CD4-positive, alpha-beta T cell (primary cell): ENCODE results near the gene EGF. TPM values are rescaled to one million over a fixed set of nuclear protein-coding genes. Genes with fewer than 3 reads are reported as not detected.

Source experiments
- ATAC-seq: fragments of 200-7000 bp; cut with Tn5 transposase; one replicate; pipeline ENCODE4 v1.10.0; 2022; ENCODE audit warnings: mild to moderate bottlenecking; ENCODE audit not compliant: poor library complexity
- CTCF ChIA-PET: fragments of 350-600 bp; sonication (Branson Sonifier 250); formaldehyde crosslinking; loops from one replicate; lab custom pipeline; 2021; ENCODE audit warnings: antibody characterized with exemption, inconsistent platforms; lab: Charles Lee
- POLR2A ChIA-PET: fragments of 350-600 bp; sonication (Branson Sonifier 250); formaldehyde crosslinking; loops from one replicate; lab custom pipeline; 2021; ENCODE audit warnings: antibody characterized with exemption, inconsistent platforms; lab: Charles Lee
- DNase-seq, 14 experiments: peaks; one replicate each; pipeline ENCODE4 v3.0.0-alpha.2; 2013 to 2020; ENCODE audit warnings: mixed read lengths in 2 of 14
- H3K27ac ChIP-seq, 2 donors: one replicate each; pipeline versions ENCODE4 v1.5.1 to v1.7.0; 2013; ENCODE audit warnings: low read length in 2 of 2, low read depth in 1 of 2, mild to moderate bottlenecking in 1 of 2
- H3K27me3 ChIP-seq, 2 experiments: 1 replicate in 1 of 2; 2 replicates in 1 of 2; pipeline versions ENCODE4 v1.6.1 to v1.7.0; 2013; ENCODE audit warnings: low read length in 2 of 2, control low read depth in 1 of 2, mild to moderate bottlenecking in 1 of 2, moderate library complexity in 1 of 2; ENCODE audit not compliant: insufficient read depth in 2 of 2, control insufficient read depth in 1 of 2
- H3K36me3 ChIP-seq: one replicate; pipeline ENCODE4 v1.6.1; 2013; ENCODE audit warnings: low read length, control low read depth; ENCODE audit not compliant: insufficient read depth
- H3K4me1 ChIP-seq: one replicate; pipeline ENCODE4 v1.6.1; 2013; ENCODE audit warnings: low read length, control low read depth; ENCODE audit not compliant: insufficient read depth
- H3K4me3 ChIP-seq: one replicate; pipeline ENCODE4 v1.5.1; 2013; ENCODE audit warnings: mild to moderate bottlenecking, low read length, moderate library complexity
- H3K9me3 ChIP-seq, 2 experiments: 1 replicate in 1 of 2; 2 replicates in 1 of 2; pipeline versions ENCODE4 v1.6.1 to v1.7.0; 2013; ENCODE audit warnings: low read length in 2 of 2, mild to moderate bottlenecking in 2 of 2, control low read depth in 1 of 2, moderate library complexity in 1 of 2; ENCODE audit not compliant: control insufficient read depth in 1 of 2, insufficient read depth in 1 of 2
- H3K27ac Mint-ChIP-seq: one replicate; pipeline ENCODE4 v1.8.0; 2020; ENCODE audit warnings: mixed read lengths
- H3K27me3 Mint-ChIP-seq: one replicate; pipeline ENCODE4 v1.8.0; 2021; ENCODE audit warnings: mixed read lengths
- H3K36me3 Mint-ChIP-seq: one replicate; pipeline ENCODE4 v1.8.0; 2021; ENCODE audit warnings: low read depth, mixed read lengths
- H3K4me1 Mint-ChIP-seq: one replicate; pipeline ENCODE4 v1.8.0; 2021; ENCODE audit warnings: low read depth, mixed read lengths
- H3K4me3 Mint-ChIP-seq: one replicate; pipeline ENCODE4 v1.8.0; 2020; ENCODE audit warnings: mild to moderate bottlenecking, mixed read lengths
- H3K9me3 Mint-ChIP-seq: one replicate; pipeline ENCODE4 v1.8.0; 2020; ENCODE audit warnings: mixed read lengths
- intact Hi-C, 2 experiments: fragments of 100-400 bp; cut with DNase I in 1 of 2; cut with micrococcal nuclease in 1 of 2; formaldehyde crosslinking; loops; one replicate each; pipeline versions ENCODE4 v1.15.1 to v1.9.0; 2023 to 2025; cut with DNase I, micrococcal nuclease
- total RNA-seq, 174 experiments: library from RNA in 2 of 174; stranded (reverse) in 2 of 174; gene quantifications; one replicate each; pipeline ENCODE4 v1.2.3 and lab custom pipeline; 2021 to 2026
- TF ChIP-seq, protein P1 (sequence below): fragments of 200-600 bp; IDR thresholded peaks from one replicate; pipeline ENCODE4 v1.8.0; 2022; ENCODE audit warnings: antibody characterized with exemption, mild to moderate bottlenecking

The EGF gene
- total RNA-seq, 2 experiments from 2014 or later, result not detected

DNA sequence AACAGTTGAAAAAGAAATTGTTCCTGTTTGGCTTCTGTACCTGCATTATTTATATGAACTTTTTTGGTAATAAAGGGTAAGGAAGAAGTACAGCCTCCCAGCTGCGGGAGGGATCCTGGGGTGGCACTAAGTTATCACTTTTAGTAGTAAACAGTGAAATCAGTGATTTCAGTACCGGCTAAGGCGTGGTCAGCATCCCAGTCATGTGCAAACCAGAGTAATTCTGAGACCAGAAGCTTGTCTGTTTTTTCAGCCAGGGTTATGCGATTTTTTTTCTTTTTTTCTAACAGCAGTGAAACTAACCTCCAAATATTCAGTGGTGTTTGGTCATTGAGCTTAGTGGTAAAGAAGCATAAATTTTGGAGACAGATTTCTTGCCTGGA lies 3.3 kb downstream of the EGF start:
- no peak for DNase-seq
- no peaks in the 10 kb centered on the region for H3K4me1 ChIP-seq
- Mint-ChIP-seq H3K9me3 (no peaks in the 10 kb centered on the region), H3K36me3 (no peaks in the 10 kb centered on the region), H3K27me3 (peaks cover 47% of the 10 kb centered on the region), H3K4me1 (no peaks in the 10 kb centered on the region), H3K27ac (no peak overlapping the region), H3K4me3 (no peak overlapping the region)
- POLR2A ChIA-PET, result no interaction called here
- H3K27me3 ChIP-seq, result peaks cover 0 to 12% of the 10 kb centered on the region in 2 experiments
- no peak overlapping the region for H3K27ac ChIP-seq
- H3K9me3 ChIP-seq, result no peaks in the 10 kb centered on the region
- CTCF ChIA-PET, result interaction anchor here (0.9 kb wide), 1 partner anchor 9 kb away, joined by 3 read pairs; no protein-coding TSS in a partner anchor
- H3K4me3 ChIP-seq, result no peak overlapping the region
- TF ChIP-seq, protein P1, sequence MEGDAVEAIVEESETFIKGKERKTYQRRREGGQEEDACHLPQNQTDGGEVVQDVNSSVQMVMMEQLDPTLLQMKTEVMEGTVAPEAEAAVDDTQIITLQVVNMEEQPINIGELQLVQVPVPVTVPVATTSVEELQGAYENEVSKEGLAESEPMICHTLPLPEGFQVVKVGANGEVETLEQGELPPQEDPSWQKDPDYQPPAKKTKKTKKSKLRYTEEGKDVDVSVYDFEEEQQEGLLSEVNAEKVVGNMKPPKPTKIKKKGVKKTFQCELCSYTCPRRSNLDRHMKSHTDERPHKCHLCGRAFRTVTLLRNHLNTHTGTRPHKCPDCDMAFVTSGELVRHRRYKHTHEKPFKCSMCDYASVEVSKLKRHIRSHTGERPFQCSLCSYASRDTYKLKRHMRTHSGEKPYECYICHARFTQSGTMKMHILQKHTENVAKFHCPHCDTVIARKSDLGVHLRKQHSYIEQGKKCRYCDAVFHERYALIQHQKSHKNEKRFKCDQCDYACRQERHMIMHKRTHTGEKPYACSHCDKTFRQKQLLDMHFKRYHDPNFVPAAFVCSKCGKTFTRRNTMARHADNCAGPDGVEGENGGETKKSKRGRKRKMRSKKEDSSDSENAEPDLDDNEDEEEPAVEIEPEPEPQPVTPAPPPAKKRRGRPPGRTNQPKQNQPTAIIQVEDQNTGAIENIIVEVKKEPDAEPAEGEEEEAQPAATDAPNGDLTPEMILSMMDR, result no peak
- intact Hi-C loops, result no loop called here
- H3K36me3 ChIP-seq, result no peaks in the 10 kb centered on the region
- ATAC-seq, result no peak

GRCh38 chr4:109921384-109921808 lies 8.7 kb downstream of the EGF start:
- no peaks in the 10 kb centered on the region for H3K4me1 ChIP-seq
- no peaks in the 10 kb centered on the region for H3K27me3 ChIP-seq
- POLR2A ChIA-PET, result no interaction called here
- H3K4me3 Mint-ChIP-seq, result no peak overlapping the region
- CTCF ChIA-PET, result no interaction called here
- no peaks in the 10 kb centered on the region for H3K36me3 ChIP-seq
- no peaks in the 10 kb centered on the region for H3K36me3 Mint-ChIP-seq
- no peaks in the 10 kb centered on the region for H3K4me1 Mint-ChIP-seq
- H3K27ac Mint-ChIP-seq, result no peak overlapping the region
- no peaks in the 10 kb centered on the region for H3K9me3 Mint-ChIP-seq
- H3K9me3 ChIP-seq, result no peaks in the 10 kb centered on the region
- H3K27ac ChIP-seq, result no peak overlapping the region
- DNase-seq, result no peak
- intact Hi-C loops, result no loop called here
- no peak overlapping the region for H3K4me3 ChIP-seq
- peaks cover 3% of the 10 kb centered on the region for H3K27me3 Mint-ChIP-seq
- TF ChIP-seq, protein P1, result no peak
- no peak for ATAC-seq

DNA sequence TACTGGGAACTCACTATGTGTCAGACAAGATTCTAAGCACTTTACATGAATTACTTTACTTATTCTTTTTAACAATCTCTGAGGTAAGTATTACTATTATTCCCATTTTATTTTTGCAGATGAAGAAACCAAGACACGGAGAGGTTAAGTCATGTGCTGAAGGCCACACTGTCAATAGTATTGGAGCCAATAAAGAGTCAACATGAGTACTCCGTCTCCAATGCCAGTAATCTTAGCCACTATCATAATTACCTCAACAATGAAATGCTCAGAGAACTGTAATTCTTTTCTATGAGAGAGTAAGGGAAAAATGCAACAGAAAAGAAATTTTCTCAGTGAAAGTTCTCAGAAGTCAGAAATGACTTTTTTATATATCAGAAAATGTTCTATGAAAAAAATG lies 12.7 kb downstream of the EGF start:
- CTCF ChIA-PET, result interaction anchor here (0.6 to 1.4 kb wide), 2 partner anchors 9 to 510 kb away, joined by 3 read pairs; no protein-coding TSS in a partner anchor
- no peaks in the 10 kb centered on the region for H3K27me3 ChIP-seq

More for the DNA sequence above, 12.7 kb downstream of the EGF start:
- no peaks in the 10 kb centered on the region for H3K36me3 Mint-ChIP-seq
- no peak overlapping the region for H3K27ac Mint-ChIP-seq
- no peaks in the 10 kb centered on the region for H3K9me3 Mint-ChIP-seq
- no peak overlapping the region for H3K4me3 ChIP-seq
- no peaks in the 10 kb centered on the region for H3K27me3 Mint-ChIP-seq
- H3K4me1 ChIP-seq, result no peaks in the 10 kb centered on the region
- ATAC-seq (no peak), DNase-seq (no peak)
- no peak overlapping the region for H3K4me3 Mint-ChIP-seq
- H3K4me1 Mint-ChIP-seq, result no peaks in the 10 kb centered on the region
- TF ChIP-seq, protein P1, result no peak
- H3K9me3 ChIP-seq, result no peaks in the 10 kb centered on the region
- intact Hi-C loops, result no loop called here
- H3K36me3 ChIP-seq, result no peaks in the 10 kb centered on the region
- POLR2A ChIA-PET, result no interaction called here
- H3K27ac ChIP-seq, result no peak overlapping the region
